Kidney glomerular epithelial cell (primary cell): ENCODE measurements around the gene JAK1.

Experiments used
- DNase-seq: peaks from one replicate; lab custom pipeline; 2025; lab: John Stamatoyannopoulos, UW

Gene JAK1

GRCh38 chr1:64980745-64981600 lies 14.6 kb upstream of the JAK1 start:
- no peak for DNase-seq

GRCh38 chr1:64979358-64979757 lies 13.0 kb upstream of the JAK1 start:
- no peak for DNase-seq

GRCh38 chr1:64976361-64976760 lies 10.0 kb upstream of the JAK1 start:
- DNase-seq = no peak

GRCh38 chr1:64975740-64976139 lies 9.4 kb upstream of the JAK1 start:
- no peak for DNase-seq

GRCh38 chr1:64975127-64975526 lies 8.8 kb upstream of the JAK1 start:
- DNase-seq = no peak

- no peak for DNase-seq
Observed at GRCh38 chr1:64974288-64974825, 8.0 kb upstream of the JAK1 start.

- no peak for DNase-seq
Observed at GRCh38 chr1:64973061-64973647, 6.8 kb upstream of the JAK1 start.

- DNase-seq = no peak
Observed at GRCh38 chr1:64969305-64970046, 3.1 kb upstream of the JAK1 start.

- DNase-seq = peak; percentile 19
Observed at GRCh38 chr1:64967381-64967780, 1.0 kb upstream of the JAK1 start.

- peak; percentile 49 for DNase-seq
Observed at GRCh38 chr1:64965366-64966157, 787 bp downstream of the JAK1 start.

- DNase-seq = no peak
Observed at GRCh38 chr1:64963466-64963865, 2.9 kb downstream of the JAK1 start.

- no peak for DNase-seq
Observed at GRCh38 chr1:64962441-64962840, 3.9 kb downstream of the JAK1 start.

- DNase-seq = no peak
Observed at GRCh38 chr1:64961923-64962322, 4.4 kb downstream of the JAK1 start.

GRCh38 chr1:64960731-64961130 lies 5.6 kb downstream of the JAK1 start:
- DNase-seq = no peak

GRCh38 chr1:64959986-64960385 lies 6.4 kb downstream of the JAK1 start:
- no peak for DNase-seq

- DNase-seq = no peak
Observed at GRCh38 chr1:64956733-64957441, 9.5 kb downstream of the JAK1 start.

- peak; percentile 81 for DNase-seq
Observed at GRCh38 chr1:64956010-64956640, 10.2 kb downstream of the JAK1 start.

- DNase-seq = no peak
Observed at GRCh38 chr1:64955097-64956009, 11.0 kb downstream of the JAK1 start.

GRCh38 chr1:64953241-64953640 lies 13.1 kb downstream of the JAK1 start:
- DNase-seq = no peak
